ENCODE measurements around the gene AKNAD1. TPM values are rescaled to one million over a fixed set of nuclear protein-coding genes. Genes with fewer than 3 reads are reported as not detected.

The AKNAD1 gene
- total and polyA plus RNA-seq, 7 donors: 0.14 to 2.1 (median 0.69) TPM

- peak; percentile 81 to 88 (median 84) for ATAC-seq
- Histone ChIP-seq H3K4me3 (no peak overlapping the region), H3K36me3 (ENCODE audit: insufficient read depth in 1 of 2, low read depth in 1 of 2) (no peaks in the 10 kb centered on the region), H3K27ac (peak overlapping the region; percentile 89), H3K27me3 (ENCODE audit: insufficient read depth in 3 of 3, low read length in 2 of 3) (no peaks in the 10 kb centered on the region), H3K4me1 (peaks cover 34% of the 10 kb centered on the region), H3K9me3 (no peaks in the 10 kb centered on the region)
- intact Hi-C loops (cut with DNase I): loop anchor here in 1 of 2 donors (2.0 to 5.0 kb wide), 2 partner anchors 48 to 69 kb away; partner anchors contain the start of gene GPSM2
- 47 to 64% (median 50%) methylated on average over 6 of the region's 6 CpGs for WGBS, 3 donors
- peak in 1 of 2 donors; percentile 52 for DNase-seq
- no peak for TF ChIP-seq CTCF (IDR thresholded peaks at IDR 0.05)
Measured at GRCh38 chr1:108829498-108829916, 27.4 kb downstream of the AKNAD1 start.

GRCh38 chr1:108828074-108828961 is 28.6 kb downstream of the AKNAD1 start:
- Histone ChIP-seq H3K27me3 (ENCODE audit: insufficient read depth in 3 of 3, low read length in 2 of 3) (no peaks in the 10 kb centered on the region), H3K36me3 (ENCODE audit: insufficient read depth in 1 of 2, low read depth in 1 of 2) (no peaks in the 10 kb centered on the region), H3K27ac (peak overlapping the region; percentile 89), H3K4me3 (peak overlapping the region; percentile 20), H3K4me1 (peaks cover 34% of the 10 kb centered on the region), H3K9me3 (no peaks in the 10 kb centered on the region)
- ATAC-seq (peak; percentile 45 to 72 (median 60)), DNase-seq (peak; percentile 83 to 87)
- peak; percentile 85 for TF ChIP-seq CTCF (IDR thresholded peaks at IDR 0.05)
- WGBS, 3 donors: 13 to 21% (median 16%) methylated on average over 12 of the region's 12 CpGs
- intact Hi-C loops (cut with DNase I): loop anchor here (1.0 to 5.0 kb wide), 3 partner anchors 49 to 70 kb away; partner anchors contain the start of gene GPSM2 (in 1 of the 2)

- Histone ChIP-seq H3K4me3 (no peak overlapping the region), H3K4me1 (peaks cover 28% of the 10 kb centered on the region), H3K27ac (no peak overlapping the region), H3K27me3 (ENCODE audit: insufficient read depth in 3 of 3, low read length in 2 of 3) (no peaks in the 10 kb centered on the region), H3K36me3 (ENCODE audit: insufficient read depth in 1 of 2, low read depth in 1 of 2) (peaks cover 0 to 4% of the 10 kb centered on the region in 2 donors), H3K9me3 (no peaks in the 10 kb centered on the region)
- 76 to 92% (median 76%) methylated on average over 3 of the region's 3 CpGs for WGBS, 3 donors
- no peak for TF ChIP-seq CTCF (IDR thresholded peaks at IDR 0.05)
- no peak for DNase-seq
- intact Hi-C loops (cut with DNase I): loop anchor here in 1 of 2 donors (5.0 kb wide), 1 partner anchor 51 kb away; the partner anchor contains the start of gene GPSM2
- ATAC-seq: no peak
Measured at GRCh38 chr1:108826081-108826635, 30.7 kb downstream of the AKNAD1 start.

GRCh38 chr1:108824051-108824450 is 32.8 kb downstream of the AKNAD1 start:
- H3K9me3 ChIP-seq: no peaks in the 10 kb centered on the region
- peaks cover 0 to 4% of the 10 kb centered on the region in 2 donors for H3K36me3 ChIP-seq (ENCODE audit: insufficient read depth in 1 of 2, low read depth in 1 of 2)
- no peaks in the 10 kb centered on the region for H3K27me3 ChIP-seq (ENCODE audit: insufficient read depth in 3 of 3, low read length in 2 of 3)
- no peak overlapping the region for H3K27ac ChIP-seq
- TF ChIP-seq CTCF (IDR thresholded peaks at IDR 0.05): no peak
- intact Hi-C loops (cut with DNase I): no loop called here
- DNase-seq (no peak), ATAC-seq (no peak)
- peaks cover 12% of the 10 kb centered on the region for H3K4me1 ChIP-seq
- H3K4me3 ChIP-seq: no peak overlapping the region
- WGBS, 3 donors: 86 to 92% (median 91%) methylated on average over 3 of the region's 3 CpGs
